GM23338 (cell line): ENCODE data around the gene HEMK1.

Experiments used
- CREB1 ChIP-seq: fragments of 250-450 bp; sonication (Bioruptor Pico); IDR thresholded peaks from 2 replicates; pipeline ENCODE4 v1.5.0; 2020; ENCODE audit warnings: low read depth, mild to moderate bottlenecking, moderate library complexity
- ETS1 ChIP-seq: IDR thresholded peaks from 2 replicates; pipeline ENCODE4 v1.6.1; 2016; ENCODE audit warnings: antibody characterized with exemption
- EZH2 ChIP-seq: fragments of 200-600 bp; sonication (generic); IDR thresholded peaks from one replicate; pipeline ENCODE4 v1.8.0; 2017; ENCODE audit warnings: antibody characterized with exemption, mild to moderate bottlenecking, low read depth; ENCODE audit not compliant: unreplicated experiment
- EZH2phosphoT487 ChIP-seq: fragments of 200-600 bp; sonication (generic); IDR thresholded peaks from one replicate; pipeline ENCODE4 v1.8.1; 2018; ENCODE audit warnings: antibody characterized with exemption; ENCODE audit not compliant: unreplicated experiment
- JUNB ChIP-seq: IDR thresholded peaks from one replicate; pipeline ENCODE4 v1.6.1; 2016; ENCODE audit warnings: antibody characterized with exemption; ENCODE audit not compliant: unreplicated experiment
- NANOG ChIP-seq: IDR thresholded peaks from 2 replicates; pipeline ENCODE4 v1.6.1; 2016; ENCODE audit warnings: antibody characterized with exemption, borderline replicate concordance
- POLR2AphosphoS5 ChIP-seq: IDR thresholded peaks from 2 replicates; pipeline ENCODE4 v1.6.1; 2016; ENCODE audit warnings: antibody characterized with exemption, low read depth
- STAT1 ChIP-seq: IDR thresholded peaks from one replicate; pipeline ENCODE4 v1.6.1; 2016; ENCODE audit warnings: antibody characterized with exemption; ENCODE audit not compliant: unreplicated experiment
- ZNF114 ChIP-seq: fragments of 250-450 bp; sonication (Bioruptor Pico); IDR thresholded peaks from 2 replicates; pipeline ENCODE4 v1.5.0; 2020; ENCODE audit warnings: mild to moderate bottlenecking, moderate library complexity
- ZNF331 ChIP-seq: fragments of 250-450 bp; sonication (Bioruptor Pico); IDR thresholded peaks from 2 replicates; pipeline ENCODE4 v1.5.0; 2020; ENCODE audit warnings: low read depth, mild to moderate bottlenecking, moderate library complexity
- ZNF462 ChIP-seq: fragments of 250-450 bp; sonication (Bioruptor Pico); IDR thresholded peaks from 2 replicates; pipeline ENCODE4 v1.5.0; 2020; ENCODE audit warnings: mild to moderate bottlenecking, moderate library complexity
- TF ChIP-seq, protein P1 (sequence below), 2 experiments: fragments of 200-600 bp in 1 of 2; sonication (generic) in 1 of 2; conservative IDR thresholded peaks; 2 replicates each; pipeline versions ENCODE4 v1.5.1 to v1.6.1; 2016 to 2017; ENCODE audit warnings: antibody characterized with exemption in 2 of 2, low read depth in 2 of 2, mild to moderate bottlenecking in 2 of 2, moderate library complexity in 1 of 2
- TF ChIP-seq, protein P2 (sequence below): IDR thresholded peaks from one replicate; pipeline ENCODE4 v1.6.1; 2018; ENCODE audit warnings: antibody characterized with exemption; ENCODE audit not compliant: unreplicated experiment

- TF ChIP-seq, protein P1, sequence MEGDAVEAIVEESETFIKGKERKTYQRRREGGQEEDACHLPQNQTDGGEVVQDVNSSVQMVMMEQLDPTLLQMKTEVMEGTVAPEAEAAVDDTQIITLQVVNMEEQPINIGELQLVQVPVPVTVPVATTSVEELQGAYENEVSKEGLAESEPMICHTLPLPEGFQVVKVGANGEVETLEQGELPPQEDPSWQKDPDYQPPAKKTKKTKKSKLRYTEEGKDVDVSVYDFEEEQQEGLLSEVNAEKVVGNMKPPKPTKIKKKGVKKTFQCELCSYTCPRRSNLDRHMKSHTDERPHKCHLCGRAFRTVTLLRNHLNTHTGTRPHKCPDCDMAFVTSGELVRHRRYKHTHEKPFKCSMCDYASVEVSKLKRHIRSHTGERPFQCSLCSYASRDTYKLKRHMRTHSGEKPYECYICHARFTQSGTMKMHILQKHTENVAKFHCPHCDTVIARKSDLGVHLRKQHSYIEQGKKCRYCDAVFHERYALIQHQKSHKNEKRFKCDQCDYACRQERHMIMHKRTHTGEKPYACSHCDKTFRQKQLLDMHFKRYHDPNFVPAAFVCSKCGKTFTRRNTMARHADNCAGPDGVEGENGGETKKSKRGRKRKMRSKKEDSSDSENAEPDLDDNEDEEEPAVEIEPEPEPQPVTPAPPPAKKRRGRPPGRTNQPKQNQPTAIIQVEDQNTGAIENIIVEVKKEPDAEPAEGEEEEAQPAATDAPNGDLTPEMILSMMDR (conservative IDR thresholded peaks at IDR 0.05; ENCODE audit: low read depth in 2 of 2): no peak
- no peak for TF ChIP-seq CREB1 (CRISPR knock-in tag)
- TF ChIP-seq, protein P2, sequence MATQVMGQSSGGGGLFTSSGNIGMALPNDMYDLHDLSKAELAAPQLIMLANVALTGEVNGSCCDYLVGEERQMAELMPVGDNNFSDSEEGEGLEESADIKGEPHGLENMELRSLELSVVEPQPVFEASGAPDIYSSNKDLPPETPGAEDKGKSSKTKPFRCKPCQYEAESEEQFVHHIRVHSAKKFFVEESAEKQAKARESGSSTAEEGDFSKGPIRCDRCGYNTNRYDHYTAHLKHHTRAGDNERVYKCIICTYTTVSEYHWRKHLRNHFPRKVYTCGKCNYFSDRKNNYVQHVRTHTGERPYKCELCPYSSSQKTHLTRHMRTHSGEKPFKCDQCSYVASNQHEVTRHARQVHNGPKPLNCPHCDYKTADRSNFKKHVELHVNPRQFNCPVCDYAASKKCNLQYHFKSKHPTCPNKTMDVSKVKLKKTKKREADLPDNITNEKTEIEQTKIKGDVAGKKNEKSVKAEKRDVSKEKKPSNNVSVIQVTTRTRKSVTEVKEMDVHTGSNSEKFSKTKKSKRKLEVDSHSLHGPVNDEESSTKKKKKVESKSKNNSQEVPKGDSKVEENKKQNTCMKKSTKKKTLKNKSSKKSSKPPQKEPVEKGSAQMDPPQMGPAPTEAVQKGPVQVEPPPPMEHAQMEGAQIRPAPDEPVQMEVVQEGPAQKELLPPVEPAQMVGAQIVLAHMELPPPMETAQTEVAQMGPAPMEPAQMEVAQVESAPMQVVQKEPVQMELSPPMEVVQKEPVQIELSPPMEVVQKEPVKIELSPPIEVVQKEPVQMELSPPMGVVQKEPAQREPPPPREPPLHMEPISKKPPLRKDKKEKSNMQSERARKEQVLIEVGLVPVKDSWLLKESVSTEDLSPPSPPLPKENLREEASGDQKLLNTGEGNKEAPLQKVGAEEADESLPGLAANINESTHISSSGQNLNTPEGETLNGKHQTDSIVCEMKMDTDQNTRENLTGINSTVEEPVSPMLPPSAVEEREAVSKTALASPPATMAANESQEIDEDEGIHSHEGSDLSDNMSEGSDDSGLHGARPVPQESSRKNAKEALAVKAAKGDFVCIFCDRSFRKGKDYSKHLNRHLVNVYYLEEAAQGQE: no peak
- TF ChIP-seq POLR2AphosphoS5: no peak
- TF ChIP-seq EZH2phosphoT487: no peak
- no peak for TF ChIP-seq EZH2
- TF ChIP-seq JUNB: no peak
- TF ChIP-seq ETS1: no peak
- no peak for TF ChIP-seq ZNF331 (CRISPR knock-in tag)
- TF ChIP-seq STAT1: no peak
- TF ChIP-seq ZNF114 (CRISPR knock-in tag): no peak
- no peak for TF ChIP-seq NANOG
- TF ChIP-seq ZNF462 (CRISPR knock-in tag): no peak
These were observed 17.5 kb upstream of the HEMK1 start for GRCh38 chr3:50551681-50552435.
